Neural cell (in vitro differentiated cells): Measurements from ENCODE around the gene LHFPL6. TPM values are rescaled to one million over a fixed set of nuclear protein-coding genes. Genes with fewer than 3 reads are reported as not detected.

Experiments used
- H2AFZ ChIP-seq: fragments of 200-600, 300-800 bp; sonication (generic), shearing (Covaris generic); 2 replicates; pipeline ENCODE4 v1.6.0; 2014; ENCODE audit warnings: low read depth, mild to moderate bottlenecking, antibody characterized with exemption, low read length, moderate library complexity
- H3F3A ChIP-seq: fragments of 200-600 bp; shearing (Covaris generic); 2 replicates; pipeline ENCODE4 v1.6.1; 2016; ENCODE audit warnings: mild to moderate bottlenecking, moderate library complexity, mixed read lengths, antibody characterized with exemption, low read length; ENCODE audit not compliant: insufficient read depth, poor library complexity, severe bottlenecking
- H3K27ac ChIP-seq: fragments of 200-600, 300-800 bp; sonication (generic), shearing (Covaris generic); 2 replicates; pipeline ENCODE4 v1.5.1; 2014; ENCODE audit warnings: mild to moderate bottlenecking, low read length, moderate library complexity
- H3K27me3 ChIP-seq: fragments of 300-800, 200-600 bp; sonication (generic), shearing (Covaris generic); 2 replicates; pipeline ENCODE4 v1.6.0; 2014; ENCODE audit warnings: mild to moderate bottlenecking, low read depth, low read length, moderate library complexity; ENCODE audit not compliant: insufficient read depth
- H3K36me3 ChIP-seq: fragments of 300-800, 200-600 bp; sonication (generic), shearing (Covaris generic); 2 replicates; pipeline ENCODE4 v1.5.1; 2014; ENCODE audit warnings: mild to moderate bottlenecking, antibody characterized with exemption, low read length, moderate library complexity; ENCODE audit not compliant: insufficient read depth
- H3K4me2 ChIP-seq: fragments of 300-800, 200-600 bp; sonication (generic), shearing (Covaris generic); 2 replicates; pipeline ENCODE4 v1.6.0; 2014; ENCODE audit warnings: mild to moderate bottlenecking, low read length
- H3K4me3 ChIP-seq: fragments of 300-800, 200-600 bp; sonication (generic), shearing (Covaris generic); 2 replicates; pipeline ENCODE4 v1.5.1; 2014; ENCODE audit warnings: mild to moderate bottlenecking, low read length, moderate library complexity
- H3K79me2 ChIP-seq: fragments of 200-600 bp; shearing (Covaris generic); replicated peaks from 2 replicates; pipeline ENCODE4 v1.6.0; 2014; ENCODE audit warnings: mild to moderate bottlenecking, low read length, moderate library complexity; ENCODE audit not compliant: insufficient read depth
- H3K9ac ChIP-seq: fragments of 300-800, 200-600 bp; sonication (generic), shearing (Covaris generic); 2 replicates; pipeline ENCODE4 v1.6.1; 2016; ENCODE audit warnings: mild to moderate bottlenecking, low read length, mixed read lengths
- H3K9me2 ChIP-seq: fragments of 200-600 bp; shearing (Covaris generic); 2 replicates; pipeline ENCODE4 v1.6.1; 2016; ENCODE audit warnings: mild to moderate bottlenecking, low read length, mixed read lengths; ENCODE audit not compliant: insufficient read depth
- H3K9me3 ChIP-seq: fragments of 200-600, 300-800 bp; sonication (generic), shearing (Covaris generic); 2 replicates; pipeline ENCODE4 v1.6.1; 2016; ENCODE audit warnings: mild to moderate bottlenecking, mixed run types, low read length, moderate library complexity, mixed read lengths
- H4K20me1 ChIP-seq: fragments of 200-600 bp; shearing (Covaris generic); 2 replicates; pipeline ENCODE4 v1.6.1; 2016; ENCODE audit warnings: mild to moderate bottlenecking, mixed run types; ENCODE audit not compliant: insufficient read depth
- EP300 ChIP-seq: fragments of 450-650 bp; conservative IDR thresholded peaks from 2 replicates; pipeline ENCODE4 v1.6.1; 2014; ENCODE audit warnings: antibody characterized with exemption, mild to moderate bottlenecking, moderate library complexity; ENCODE audit not compliant: poor library complexity, severe bottlenecking
- EZH2 ChIP-seq: fragments of 200-600, 300-800 bp; shearing (Covaris generic), sonication (generic); IDR thresholded peaks from 2 replicates; pipeline ENCODE4 v1.6.1; 2014; ENCODE audit warnings: antibody characterized with exemption, low read length, borderline replicate concordance, mild to moderate bottlenecking; ENCODE audit not compliant: insufficient read depth, poor library complexity, severe bottlenecking
- MXI1 ChIP-seq: fragments of 450-650 bp; conservative IDR thresholded peaks from 2 replicates; pipeline ENCODE4 v1.6.1; 2014; ENCODE audit warnings: antibody characterized with exemption, mild to moderate bottlenecking; ENCODE audit not compliant: poor library complexity, severe bottlenecking
- POLR2AphosphoS5 ChIP-seq: IDR thresholded peaks from 2 replicates; pipeline ENCODE4 v1.6.1; 2012
- RAD21 ChIP-seq: fragments of 450-650 bp; conservative IDR thresholded peaks from 2 replicates; pipeline ENCODE4 v1.6.1; 2014; ENCODE audit warnings: antibody characterized with exemption, mild to moderate bottlenecking, moderate library complexity
- SMC3 ChIP-seq: fragments of 450-650 bp; conservative IDR thresholded peaks from 2 replicates; pipeline ENCODE4 v1.6.1; 2014; ENCODE audit warnings: antibody characterized with exemption, mild to moderate bottlenecking, moderate library complexity; ENCODE audit not compliant: poor library complexity
- TAF1 ChIP-seq: IDR thresholded peaks from 2 replicates; pipeline ENCODE4 v1.6.1; 2012; ENCODE audit warnings: low read depth
- polyA plus RNA-seq: library from polyadenylated mRNA; depleted of rRNA; stranded (reverse); fragments of >200 nt; gene quantifications from 2 replicates; pipeline ENCODE4 v1.2.3, GENCODE V29; 2014
- TF ChIP-seq, protein P1 (sequence below): fragments of 450-650 bp; IDR thresholded peaks from 2 replicates; pipeline ENCODE4 v1.5.1; 2014; ENCODE audit warnings: antibody characterized with exemption, mild to moderate bottlenecking, moderate library complexity; ENCODE audit not compliant: poor library complexity, severe bottlenecking
- TF ChIP-seq, protein P2 (sequence below): IDR thresholded peaks from 2 replicates; pipeline ENCODE4 v1.6.1; 2012; ENCODE audit warnings: borderline replicate concordance

LHFPL6 gene
- polyA plus RNA-seq, 1 donor from 2014 or later = 36.3 TPM

DNA sequence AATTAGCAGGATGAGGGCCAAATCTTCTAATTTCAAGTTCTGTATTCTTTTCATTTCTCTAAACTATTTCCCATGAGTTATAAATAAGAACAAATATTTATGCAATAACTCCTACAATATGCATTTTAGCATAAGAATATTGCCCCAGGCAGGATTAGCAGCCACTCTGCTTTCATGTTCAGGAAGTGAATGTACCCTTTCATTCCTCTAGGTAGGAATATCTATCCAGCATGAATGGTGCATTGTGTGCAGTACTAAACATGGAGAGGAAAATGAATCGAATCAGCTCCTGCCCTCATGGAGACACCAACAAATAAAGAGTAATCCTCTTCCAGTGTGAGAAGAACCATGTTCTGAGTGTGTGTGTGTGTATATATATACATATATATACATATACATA, 41.0 kb downstream of the LHFPL6 start:
- H3K27me3 ChIP-seq = no peaks in the 10 kb centered on the region
- H3K4me2 ChIP-seq = no peak overlapping the region
- no peak overlapping the region for H2AFZ ChIP-seq
- no peaks in the 10 kb centered on the region for H3K9me2 ChIP-seq
- no peaks in the 10 kb centered on the region for H3K36me3 ChIP-seq
- H3K4me3 ChIP-seq = no peak overlapping the region
- no peak overlapping the region for H3K9ac ChIP-seq
- H3K79me2 ChIP-seq = peaks cover 13% of the 10 kb centered on the region
- no peak for TF ChIP-seq EZH2
- TF ChIP-seq TAF1 = no peak
- no peak for TF ChIP-seq MXI1
- no peak for TF ChIP-seq EP300
- no peak for TF ChIP-seq SMC3
- TF ChIP-seq RAD21 = no peak
- no peak for TF ChIP-seq POLR2AphosphoS5
- TF ChIP-seq, protein P1, sequence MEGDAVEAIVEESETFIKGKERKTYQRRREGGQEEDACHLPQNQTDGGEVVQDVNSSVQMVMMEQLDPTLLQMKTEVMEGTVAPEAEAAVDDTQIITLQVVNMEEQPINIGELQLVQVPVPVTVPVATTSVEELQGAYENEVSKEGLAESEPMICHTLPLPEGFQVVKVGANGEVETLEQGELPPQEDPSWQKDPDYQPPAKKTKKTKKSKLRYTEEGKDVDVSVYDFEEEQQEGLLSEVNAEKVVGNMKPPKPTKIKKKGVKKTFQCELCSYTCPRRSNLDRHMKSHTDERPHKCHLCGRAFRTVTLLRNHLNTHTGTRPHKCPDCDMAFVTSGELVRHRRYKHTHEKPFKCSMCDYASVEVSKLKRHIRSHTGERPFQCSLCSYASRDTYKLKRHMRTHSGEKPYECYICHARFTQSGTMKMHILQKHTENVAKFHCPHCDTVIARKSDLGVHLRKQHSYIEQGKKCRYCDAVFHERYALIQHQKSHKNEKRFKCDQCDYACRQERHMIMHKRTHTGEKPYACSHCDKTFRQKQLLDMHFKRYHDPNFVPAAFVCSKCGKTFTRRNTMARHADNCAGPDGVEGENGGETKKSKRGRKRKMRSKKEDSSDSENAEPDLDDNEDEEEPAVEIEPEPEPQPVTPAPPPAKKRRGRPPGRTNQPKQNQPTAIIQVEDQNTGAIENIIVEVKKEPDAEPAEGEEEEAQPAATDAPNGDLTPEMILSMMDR = no peak
- TF ChIP-seq, protein P2, sequence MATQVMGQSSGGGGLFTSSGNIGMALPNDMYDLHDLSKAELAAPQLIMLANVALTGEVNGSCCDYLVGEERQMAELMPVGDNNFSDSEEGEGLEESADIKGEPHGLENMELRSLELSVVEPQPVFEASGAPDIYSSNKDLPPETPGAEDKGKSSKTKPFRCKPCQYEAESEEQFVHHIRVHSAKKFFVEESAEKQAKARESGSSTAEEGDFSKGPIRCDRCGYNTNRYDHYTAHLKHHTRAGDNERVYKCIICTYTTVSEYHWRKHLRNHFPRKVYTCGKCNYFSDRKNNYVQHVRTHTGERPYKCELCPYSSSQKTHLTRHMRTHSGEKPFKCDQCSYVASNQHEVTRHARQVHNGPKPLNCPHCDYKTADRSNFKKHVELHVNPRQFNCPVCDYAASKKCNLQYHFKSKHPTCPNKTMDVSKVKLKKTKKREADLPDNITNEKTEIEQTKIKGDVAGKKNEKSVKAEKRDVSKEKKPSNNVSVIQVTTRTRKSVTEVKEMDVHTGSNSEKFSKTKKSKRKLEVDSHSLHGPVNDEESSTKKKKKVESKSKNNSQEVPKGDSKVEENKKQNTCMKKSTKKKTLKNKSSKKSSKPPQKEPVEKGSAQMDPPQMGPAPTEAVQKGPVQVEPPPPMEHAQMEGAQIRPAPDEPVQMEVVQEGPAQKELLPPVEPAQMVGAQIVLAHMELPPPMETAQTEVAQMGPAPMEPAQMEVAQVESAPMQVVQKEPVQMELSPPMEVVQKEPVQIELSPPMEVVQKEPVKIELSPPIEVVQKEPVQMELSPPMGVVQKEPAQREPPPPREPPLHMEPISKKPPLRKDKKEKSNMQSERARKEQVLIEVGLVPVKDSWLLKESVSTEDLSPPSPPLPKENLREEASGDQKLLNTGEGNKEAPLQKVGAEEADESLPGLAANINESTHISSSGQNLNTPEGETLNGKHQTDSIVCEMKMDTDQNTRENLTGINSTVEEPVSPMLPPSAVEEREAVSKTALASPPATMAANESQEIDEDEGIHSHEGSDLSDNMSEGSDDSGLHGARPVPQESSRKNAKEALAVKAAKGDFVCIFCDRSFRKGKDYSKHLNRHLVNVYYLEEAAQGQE = no peak
- no peak overlapping the region for H3K27ac ChIP-seq
- H4K20me1 ChIP-seq = no peaks in the 10 kb centered on the region
- no peaks in the 10 kb centered on the region for H3F3A ChIP-seq
- no peaks in the 10 kb centered on the region for H3K9me3 ChIP-seq

DNA sequence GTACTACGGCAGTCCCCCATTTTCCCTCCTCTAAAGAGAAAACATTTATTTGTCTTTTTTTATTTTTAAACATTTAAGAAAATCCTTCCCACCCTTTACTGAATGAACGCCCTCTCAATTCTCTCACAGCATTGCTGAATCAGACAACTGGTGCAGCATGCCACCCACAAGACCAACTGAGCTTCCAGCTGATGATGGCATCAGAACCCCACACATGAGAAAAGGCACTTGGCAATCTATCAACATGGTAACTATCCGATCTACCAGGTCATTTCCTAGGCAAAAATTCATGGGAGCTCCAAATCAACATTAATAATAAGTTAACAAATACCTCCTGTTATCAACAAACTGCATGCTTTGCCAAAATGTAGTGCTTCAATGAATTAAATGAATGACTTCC, 43.1 kb downstream of the LHFPL6 start:
- H4K20me1 ChIP-seq = no peaks in the 10 kb centered on the region
- H2AFZ ChIP-seq = no peak overlapping the region
- TF ChIP-seq TAF1 = no peak
- TF ChIP-seq EP300 = no peak

More for the DNA sequence above, 43.1 kb downstream of the LHFPL6 start:
- H3F3A ChIP-seq = no peaks in the 10 kb centered on the region
- H3K9ac ChIP-seq = no peak overlapping the region
- H3K9me2 ChIP-seq = no peaks in the 10 kb centered on the region
- H3K4me3 ChIP-seq = no peak overlapping the region
- H3K27ac ChIP-seq = no peak overlapping the region
- H3K9me3 ChIP-seq = no peaks in the 10 kb centered on the region
- no peaks in the 10 kb centered on the region for H3K27me3 ChIP-seq
- no peak overlapping the region for H3K4me2 ChIP-seq
- H3K36me3 ChIP-seq = no peaks in the 10 kb centered on the region
- H3K79me2 ChIP-seq = peaks cover 18% of the 10 kb centered on the region
